Stimulated activated CD8-positive, alpha-beta memory T cell treated with anti-CD3 and anti-CD28 coated beads, Interleukin-7, amount 100 ng/mL, for 4 hours (primary cell): ENCODE measurements around the gene CHCHD6.
"Not testable (repeated sequence)": the region's sequence is repeated elsewhere in the genome, so short reads cannot be mapped to it uniquely, and the experiment has no call there.

Source experiments
- DNase-seq, 2 donors: peaks; one replicate each; pipeline ENCODE4 v3.0.0-alpha.2; 2020; ENCODE audit warnings: low read depth in 2 of 2

CHCHD6 gene

DNA sequence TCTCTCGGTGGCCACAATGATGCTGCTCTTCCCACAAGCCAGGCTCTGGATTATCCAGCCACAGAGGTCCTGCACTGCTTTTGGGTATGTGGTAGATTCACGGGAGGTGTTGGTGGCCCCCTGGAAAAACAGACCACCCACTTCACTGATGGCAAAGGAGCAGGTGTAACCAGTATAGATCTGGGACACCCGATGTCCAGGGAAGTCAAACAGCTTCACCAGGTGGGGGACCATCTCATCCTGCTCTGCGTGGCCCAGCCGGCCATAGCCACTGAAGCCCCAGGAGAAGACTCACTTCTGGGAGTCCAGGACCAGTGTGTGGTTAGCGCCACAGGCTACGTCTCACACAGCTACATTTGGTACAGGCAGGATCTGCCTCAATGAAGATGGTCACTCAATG, 62.6 kb downstream of the CHCHD6 start:
- DNase-seq: no peak

DNA sequence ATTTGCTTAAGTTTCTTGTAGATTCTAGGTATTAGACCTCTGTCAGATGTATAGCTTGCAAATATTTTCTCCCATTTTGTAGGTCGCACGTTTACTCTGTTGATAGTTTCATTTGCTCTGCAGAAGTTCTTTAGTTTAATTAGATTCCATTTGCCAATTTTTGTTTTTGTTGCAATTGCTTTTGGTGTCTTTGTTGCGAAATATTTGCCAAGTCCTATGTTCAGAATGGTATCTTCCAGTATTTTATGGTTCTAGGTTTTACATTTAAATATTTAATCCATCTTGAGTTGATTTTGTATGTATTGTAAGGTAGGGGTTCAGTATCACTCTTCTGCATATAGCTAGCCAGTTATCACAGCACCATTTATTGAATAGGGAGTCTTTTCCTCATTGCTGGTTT, 64.9 kb downstream of the CHCHD6 start:
- DNase-seq: no peak

DNA sequence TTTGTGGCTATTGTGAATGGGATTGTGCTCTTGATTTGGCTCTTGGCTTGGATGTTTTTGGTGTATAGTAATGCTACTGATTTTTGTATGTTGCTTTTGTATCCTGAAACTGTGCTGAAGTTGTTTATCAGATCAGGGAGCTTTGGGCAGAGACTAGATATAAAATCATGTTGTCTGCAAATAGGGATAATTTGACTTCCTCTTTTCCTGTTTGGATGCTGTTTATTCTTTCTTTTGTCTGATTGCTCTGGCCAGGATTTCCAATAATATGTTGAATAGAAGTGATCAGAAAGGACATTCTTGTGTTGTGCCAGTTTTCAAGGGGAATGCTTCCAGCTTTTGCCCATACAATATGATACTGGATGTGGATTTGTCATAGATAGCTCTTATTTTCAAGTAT, 66.1 kb downstream of the CHCHD6 start:
- DNase-seq: no peak

DNA sequence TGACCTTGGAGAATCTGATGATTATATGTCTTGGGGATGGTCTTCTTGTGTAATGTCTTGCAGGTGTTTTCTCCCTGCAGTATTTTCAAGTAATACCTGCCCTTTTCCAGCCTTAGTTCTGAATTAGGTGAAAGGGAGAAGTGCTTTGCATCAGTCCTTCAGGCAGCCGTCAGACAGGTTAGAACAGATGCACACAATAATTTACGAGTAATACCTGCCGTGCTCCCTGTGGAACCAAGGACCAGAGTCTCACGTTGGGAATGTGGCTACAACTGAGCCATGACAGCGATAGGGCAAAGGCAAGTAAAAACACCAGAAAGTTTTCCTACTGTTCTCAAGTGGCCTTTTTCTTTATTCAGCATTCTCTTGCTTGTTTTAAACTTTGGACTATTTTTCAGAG, 69.1 kb downstream of the CHCHD6 start:
- DNase-seq: no peak

DNA sequence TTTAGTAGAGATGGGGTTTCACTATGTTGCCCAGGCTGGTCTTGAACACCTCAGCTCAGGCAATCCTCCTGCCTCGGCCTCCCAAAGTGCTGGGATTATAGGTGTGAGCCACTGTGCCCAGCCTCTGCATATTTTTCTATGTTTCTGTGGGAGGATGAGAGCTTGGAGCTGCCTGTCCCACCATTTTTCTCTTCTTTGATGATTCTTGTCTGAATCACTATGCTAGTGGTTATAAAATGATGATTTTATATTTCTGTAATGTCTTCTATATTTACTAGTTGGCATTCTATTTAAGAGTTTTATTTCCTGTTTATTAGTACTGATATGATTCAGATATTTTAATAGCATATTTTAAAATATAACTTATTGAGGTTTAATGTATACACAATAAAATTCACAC, 69.7 kb downstream of the CHCHD6 start:
- DNase-seq: no peak

DNA sequence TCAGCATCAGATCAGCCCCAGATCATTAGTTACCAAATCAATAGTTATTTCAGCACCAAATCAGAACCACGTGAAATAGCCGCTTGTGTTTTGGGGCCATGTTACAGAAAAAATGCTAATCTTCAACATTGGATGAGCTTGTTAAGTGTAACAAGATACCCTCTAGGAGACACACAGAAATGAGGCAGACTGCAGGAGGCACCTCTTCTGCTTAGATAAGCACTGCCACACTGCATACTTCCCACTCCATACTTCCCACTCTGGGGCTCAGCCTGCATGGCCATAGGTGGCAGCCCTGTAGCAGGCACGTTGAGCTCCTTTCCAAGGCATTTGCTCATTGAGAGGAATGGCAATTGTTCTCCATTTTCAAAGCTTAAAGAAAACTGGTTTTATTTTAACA, 73.3 kb downstream of the CHCHD6 start:
- no peak for DNase-seq

DNA sequence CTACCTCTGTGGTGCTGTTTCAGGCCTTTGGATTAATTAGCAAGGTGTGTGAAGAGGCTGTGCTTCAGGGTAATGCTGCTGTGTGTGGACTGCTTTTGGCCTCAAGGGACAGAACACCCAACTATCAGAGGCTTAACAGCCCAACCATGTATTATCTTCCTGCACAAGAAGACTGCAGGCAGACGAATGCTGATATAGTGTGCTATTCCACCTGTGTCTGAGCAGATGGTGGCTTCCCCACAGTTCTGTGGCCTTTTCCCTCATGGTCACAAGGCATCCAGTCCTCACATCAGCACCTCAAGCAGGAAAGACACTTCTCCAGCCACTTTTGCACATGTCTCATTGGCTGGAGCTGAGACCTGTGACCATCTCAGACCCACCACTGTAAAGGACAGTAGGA, 76.6 kb downstream of the CHCHD6 start:
- DNase-seq: no peak

DNA sequence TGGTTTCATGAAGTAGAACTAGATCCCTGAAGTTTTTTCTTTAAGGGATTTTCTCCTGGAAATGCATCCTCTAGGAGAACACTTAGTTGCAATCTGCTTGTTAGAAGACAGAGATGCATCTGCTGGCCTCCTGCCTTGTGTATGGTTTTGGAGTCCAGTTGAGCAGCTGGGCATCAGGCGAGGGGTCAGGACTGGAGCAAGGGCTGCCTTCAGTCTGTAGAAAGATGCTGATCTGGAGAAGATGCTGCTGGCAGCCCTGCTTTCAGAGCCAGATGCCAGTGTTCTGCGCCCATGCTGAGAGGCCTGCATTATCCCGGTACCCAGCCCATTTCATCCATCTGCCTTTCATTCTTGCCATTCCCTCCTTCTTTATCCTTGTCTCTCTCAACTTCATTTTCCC, 77.4 kb downstream of the CHCHD6 start:
- DNase-seq: no peak

DNA sequence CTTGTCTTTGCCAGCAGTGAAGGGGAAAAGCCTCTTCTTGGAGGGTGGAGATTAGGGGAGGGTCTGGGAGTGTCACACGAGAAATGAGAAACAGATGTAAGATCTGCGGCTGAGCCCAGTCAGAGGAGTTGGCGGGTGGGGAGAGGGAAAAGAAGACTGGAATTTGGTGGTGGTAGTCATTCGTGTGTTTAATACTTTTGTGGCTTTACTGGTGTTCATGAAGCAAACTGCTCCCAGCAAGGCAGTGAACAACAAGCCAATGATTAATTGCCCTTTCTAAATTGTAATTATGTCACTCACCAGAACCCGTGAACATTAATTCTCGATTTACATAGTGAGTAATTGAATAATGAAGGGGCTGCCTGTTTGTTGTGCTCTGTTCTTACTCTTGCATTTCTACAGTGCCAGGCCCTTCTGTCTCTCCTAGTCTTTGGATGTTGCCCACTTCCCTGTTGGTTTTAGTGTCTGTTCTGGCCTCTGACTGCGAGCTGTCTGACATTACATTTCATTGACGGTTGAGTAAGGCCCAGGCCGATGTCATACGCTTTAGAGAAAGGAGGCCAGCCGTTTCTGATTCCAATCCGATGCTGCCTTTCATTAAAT, 78.0 kb downstream of the CHCHD6 start:
- DNase-seq: no peak

DNA sequence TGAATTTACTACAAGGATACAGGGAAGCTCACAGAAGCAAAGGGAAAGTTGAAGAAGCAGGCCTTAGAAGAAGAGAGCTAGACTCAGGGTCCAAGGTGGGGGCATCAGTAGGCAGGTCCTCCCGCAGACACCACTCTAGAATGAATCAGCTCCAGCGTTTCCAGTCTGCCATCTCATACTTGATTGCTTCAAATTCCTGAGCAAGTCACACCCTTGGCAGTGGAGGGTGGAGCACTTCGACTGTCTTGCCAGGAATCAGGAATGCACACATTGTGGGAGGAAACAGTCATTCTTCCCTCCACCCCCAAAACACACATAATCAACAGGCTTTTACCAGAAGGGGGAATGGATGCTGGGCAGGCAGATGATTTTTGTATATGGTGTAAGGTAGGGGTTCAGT, 78.5 kb downstream of the CHCHD6 start:
- DNase-seq: no peak

DNA sequence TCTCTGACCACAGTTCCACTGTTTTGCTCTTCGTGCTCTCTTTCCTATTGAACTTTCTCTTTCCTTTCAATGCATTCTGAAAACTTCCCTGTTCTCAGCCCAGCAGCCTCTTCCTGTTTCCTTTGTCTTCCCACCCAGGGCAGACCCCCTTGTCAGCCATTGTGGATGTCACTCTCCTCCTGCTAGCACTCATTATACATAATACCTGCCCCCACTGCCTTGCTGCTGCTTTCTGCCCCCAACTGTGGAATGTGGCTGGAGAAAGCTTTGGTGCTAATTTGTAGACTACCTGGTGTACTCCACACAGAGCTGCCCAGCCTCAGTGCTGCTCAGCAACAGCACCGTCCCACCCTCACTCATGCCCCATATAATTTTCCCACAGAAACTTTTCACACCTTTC, 80.2 kb downstream of the CHCHD6 start:
- DNase-seq: no peak

DNA sequence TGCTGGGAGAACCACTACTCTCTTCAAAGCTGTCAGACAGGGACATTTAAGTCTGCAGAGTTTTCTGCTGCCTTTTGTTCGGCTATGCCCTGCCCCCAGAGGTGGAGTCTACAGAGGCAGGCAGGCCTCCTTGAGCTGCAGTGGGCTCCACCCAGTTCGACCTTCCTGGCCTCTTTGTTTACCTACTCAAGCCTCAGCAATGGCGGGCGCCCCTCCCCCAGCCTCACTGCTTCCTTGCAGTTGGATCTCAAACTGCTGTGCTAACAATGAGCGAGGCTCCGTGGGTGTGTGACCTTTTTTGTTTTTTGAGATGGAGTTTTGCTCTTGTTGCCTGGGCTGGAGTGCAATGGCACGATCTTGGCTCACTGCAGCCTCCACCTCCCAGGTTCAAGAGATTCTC, 87.3 kb downstream of the CHCHD6 start:
- DNase-seq: not testable (repeated sequence)

DNA sequence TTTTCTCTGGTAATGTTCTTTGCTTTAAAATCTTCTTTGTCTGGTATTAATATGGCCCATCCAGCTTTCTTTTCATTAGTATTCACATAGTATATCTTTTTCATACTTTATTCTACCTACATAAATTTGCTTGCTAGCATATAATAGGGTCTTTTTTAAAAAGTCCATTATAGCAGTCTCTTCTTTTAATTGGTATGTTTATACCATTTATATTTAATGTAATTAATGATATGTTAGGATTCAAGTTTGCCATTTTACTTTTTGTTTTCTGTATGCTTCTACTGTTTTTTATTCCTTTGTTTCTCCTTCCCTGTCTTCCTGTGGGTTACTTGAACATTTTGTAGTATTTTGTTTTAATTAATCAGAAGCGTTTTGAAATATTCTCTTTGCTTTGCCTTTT, 89.0 kb downstream of the CHCHD6 start:
- no peak for DNase-seq

DNA sequence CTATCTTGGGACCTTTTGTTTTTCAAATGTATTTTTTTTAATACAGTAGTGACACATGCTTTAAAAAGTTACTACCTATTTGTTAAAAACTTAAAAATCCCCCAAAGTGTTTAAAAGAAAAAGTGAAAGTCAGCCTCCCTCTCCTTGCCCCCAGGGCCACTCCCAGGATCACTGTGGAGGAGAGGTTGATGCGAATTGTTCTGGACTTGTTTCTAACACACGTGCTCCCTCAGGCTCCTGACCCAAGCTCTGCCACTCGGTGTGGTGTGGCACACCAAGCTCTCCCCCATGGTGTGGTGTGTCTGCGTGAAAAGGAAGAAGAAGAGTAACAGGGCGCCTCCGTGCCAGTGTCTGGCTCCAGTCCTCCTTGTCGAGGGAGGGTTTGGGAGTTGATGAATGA, 93.5 kb downstream of the CHCHD6 start:
- DNase-seq: no peak

DNA sequence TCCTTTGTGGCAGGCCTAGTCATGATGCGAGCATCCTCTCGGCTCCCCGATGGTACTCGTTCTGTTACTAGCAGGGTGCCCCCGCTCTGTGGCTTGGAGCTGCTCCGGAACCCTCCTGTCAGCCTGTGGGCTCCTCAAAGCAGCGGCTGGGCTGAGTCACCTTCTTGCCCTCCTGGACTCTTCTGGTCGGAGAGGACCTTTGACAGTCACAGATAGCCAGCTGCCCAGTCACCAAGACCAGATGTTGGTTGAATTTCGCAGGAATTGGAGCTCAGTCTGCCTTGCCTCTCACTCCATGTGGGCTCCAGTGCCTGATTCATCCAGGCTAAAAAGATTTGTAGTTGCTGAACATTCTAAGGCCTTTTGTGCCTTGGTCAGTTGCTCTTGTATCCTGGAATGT, 94.5 kb downstream of the CHCHD6 start:
- DNase-seq: no peak

DNA sequence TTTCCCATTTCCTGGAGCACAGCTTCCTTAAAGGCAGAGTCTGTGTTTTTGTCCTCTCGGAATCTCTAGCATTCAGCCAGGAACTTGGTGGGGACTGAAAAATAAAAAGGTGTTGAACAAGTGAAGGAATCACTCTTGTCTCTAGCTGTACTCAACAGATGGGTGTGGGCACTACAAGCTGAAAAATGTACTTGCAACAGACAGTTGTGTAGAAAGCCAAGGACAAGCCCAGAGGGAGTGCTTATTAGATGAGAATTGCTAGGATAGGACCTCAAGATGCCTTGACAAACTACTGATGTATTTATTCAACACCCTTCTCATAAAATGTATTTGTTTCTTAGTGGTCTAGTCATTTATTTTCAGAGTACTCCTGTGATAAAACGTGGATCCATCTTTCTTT, 95.1 kb downstream of the CHCHD6 start:
- no peak for DNase-seq

DNA sequence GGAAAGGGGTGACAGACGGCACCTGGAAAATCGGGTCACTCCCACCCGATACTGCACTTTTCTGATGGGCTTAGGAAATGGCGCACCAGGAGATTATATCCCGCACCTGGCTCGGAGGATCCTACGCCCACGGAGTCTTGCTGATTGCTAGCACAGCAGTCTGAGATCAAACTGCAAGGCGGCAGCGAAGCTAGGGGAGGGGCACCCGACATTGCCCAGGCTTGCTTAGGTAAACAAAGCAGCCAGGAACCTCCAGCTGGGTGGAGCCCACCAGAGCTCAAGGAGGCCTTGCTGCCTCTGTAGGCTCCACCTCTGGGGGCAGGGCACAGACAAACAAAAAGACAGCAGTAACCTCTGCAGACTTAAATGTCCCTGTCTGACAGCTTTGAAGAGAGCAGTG, 97.3 kb downstream of the CHCHD6 start:
- DNase-seq: not testable (repeated sequence)

DNA sequence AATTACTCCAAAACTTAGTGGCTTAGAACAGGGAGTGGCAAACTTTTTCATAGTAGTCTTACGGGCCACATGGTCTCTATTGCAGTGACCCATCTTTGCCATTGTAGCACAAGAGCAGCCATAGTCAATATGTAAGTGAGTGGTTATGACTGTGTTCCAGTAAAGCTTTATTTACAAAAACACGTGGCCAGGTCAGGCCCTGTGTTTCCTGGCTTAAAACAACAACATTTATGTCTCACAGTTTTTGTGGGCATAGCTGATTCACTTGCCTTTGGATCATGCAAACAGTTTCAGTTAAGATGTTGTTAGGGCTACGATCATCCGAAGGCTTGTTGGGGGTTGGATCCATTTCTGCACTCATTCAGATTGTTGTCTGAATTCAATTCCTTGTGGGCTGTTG, 103.8 kb downstream of the CHCHD6 start:
- no peak for DNase-seq

DNA sequence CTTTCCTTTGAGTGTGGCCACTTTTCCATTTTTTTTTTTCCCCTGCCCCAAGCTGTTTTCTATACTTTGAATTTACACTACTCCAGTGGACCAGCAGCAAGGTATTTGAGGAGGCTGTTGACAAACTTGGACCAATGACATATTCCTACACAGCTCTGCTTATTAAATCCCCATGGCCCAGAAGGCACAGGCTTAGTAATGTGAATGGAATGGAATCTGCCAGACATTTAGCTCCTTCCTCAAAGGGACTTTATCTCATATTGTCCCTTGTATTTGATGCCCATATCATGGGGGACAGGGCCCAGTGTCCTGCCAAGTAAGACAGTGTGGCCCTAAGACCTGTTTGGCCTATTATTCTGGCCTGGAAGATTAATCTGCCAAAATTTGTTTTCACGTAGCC, 107.5 kb downstream of the CHCHD6 start:
- no peak for DNase-seq

DNA sequence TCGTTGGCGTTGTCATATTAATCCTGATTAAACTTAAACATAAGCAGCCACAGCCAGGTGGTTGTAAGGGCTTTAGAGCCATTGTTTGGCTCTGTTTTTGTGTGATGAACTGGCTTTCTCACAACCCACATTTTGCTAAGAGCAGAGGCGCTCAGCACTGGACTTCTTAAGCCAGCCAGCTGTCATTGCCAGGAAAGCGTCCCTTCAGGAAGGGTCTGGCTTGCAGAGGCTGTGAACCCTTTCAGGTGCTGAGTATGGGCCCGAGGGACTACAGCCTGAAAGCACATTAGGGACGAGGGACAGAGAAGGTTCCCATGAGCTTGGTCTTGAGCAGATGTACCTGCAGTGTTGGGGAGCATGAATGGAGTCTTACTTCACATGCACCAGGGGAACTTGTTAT, 112.3 kb downstream of the CHCHD6 start:
- no peak for DNase-seq

DNA sequence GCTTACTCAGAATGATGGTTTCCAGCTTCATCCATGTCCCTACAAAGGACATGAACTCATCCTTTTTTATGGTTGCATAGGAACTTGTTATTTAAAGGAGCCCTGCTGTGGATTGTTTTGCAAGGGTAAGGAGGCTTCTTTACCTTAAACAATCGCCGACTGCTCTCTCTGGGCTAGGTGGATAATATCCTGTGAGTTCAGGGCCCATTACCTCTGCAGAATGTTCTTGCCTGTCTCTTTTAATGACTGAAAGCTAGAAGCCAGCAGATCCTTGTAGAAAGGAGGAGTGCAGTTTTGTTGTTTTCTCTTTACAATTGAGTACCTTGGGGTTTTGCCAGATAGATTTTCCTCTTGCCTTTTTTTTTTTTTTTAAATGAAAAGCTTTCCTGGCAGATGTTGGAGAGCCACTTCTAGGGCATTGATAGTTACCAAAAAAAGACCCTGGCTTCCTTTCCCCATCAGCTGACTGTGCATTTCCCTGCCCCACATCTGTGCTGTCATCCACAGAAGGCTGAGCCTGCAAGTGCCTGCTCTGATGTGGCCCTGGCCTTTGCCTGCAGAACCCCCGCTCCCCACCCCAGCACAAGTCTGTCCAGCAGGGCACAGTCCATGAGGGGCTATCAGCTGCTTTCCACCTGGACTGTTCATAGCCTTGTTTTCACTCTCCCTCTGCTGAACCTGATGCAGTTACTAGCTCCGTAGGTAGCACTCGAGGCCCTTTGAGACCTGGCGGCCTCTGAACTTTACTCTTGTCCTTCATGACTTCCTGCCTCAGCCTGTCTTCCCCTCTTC, 113.1 kb downstream of the CHCHD6 start:
- no peak for DNase-seq

DNA sequence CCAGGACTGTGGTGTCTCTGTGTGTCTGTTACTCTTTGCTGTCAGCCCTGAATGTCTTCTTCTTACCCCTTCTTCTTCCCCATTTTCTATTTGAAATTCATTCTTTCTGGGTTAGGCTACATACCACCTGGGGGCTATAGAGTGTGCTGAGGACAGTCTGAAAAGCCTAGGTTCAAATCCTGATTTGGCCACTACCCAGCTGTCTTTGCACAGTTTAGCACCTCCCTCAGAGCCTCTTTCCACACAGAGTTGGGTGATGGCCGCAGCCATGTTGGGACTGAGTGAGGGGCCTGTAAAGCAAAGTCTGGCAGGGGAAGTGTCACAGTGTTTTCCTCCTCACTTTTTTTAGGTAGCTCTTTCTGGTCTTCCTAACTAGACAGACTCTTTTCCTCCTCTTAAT, 113.7 kb downstream of the CHCHD6 start:
- DNase-seq: no peak

DNA sequence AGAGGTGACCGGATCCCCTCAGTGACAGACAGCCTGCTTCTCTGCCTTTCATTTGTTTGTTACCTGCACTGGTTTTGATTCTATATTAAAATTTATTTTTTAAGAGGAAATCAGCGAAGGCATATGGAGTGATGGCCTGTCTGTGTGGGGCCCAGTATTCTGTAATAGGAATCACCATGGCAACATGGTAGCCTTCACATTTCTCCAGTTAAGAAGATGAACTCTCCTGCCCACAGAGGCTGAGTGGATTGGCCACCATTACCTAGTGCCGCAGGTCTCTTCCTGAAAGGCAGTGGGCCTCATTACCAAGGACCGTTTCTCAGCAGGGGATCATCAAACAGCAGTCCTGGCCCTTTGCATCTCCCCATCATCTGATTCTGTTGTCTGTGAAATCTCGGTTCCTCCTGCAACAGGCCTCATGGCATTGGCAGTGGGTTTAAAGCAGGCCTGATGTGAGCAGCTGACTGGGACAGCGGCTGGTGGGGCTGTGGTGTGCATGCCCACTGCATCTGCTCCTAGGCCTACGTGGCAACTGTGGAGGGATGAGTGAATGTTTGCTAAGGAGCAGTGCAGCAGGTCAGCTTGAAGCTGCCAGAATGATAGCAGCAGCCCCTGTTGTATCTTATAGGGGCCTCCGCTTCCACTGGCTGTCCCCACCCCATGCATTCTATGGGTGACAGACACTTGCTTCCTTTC, 114.5 kb downstream of the CHCHD6 start:
- DNase-seq: no peak
